ENCODE data around the gene RBP5.

- TF ChIP-seq CTCF (IDR thresholded peaks at IDR 0.05 in 4 of 5, conservative IDR thresholded peaks at IDR 0.05 in 1 of 5) (no peak), POLR2A (IDR thresholded peaks at IDR 0.05) (no peak)
Measured at GRCh38 chr12:7123806-7124522, 4.7 kb downstream of the RBP5 start.
